Memory B cell (primary cell): ENCODE results near the gene LY6G6F.
A peak's percentile ranks its signal among the peaks of the same experiment; 100 is the strongest.

Experiments
- ATAC-seq: fragments of 150-1000 bp; cut with Tn5 transposase; 2 replicates; pipeline ENCODE4 v1.10.0; 2021; ENCODE audit warnings: low read depth, mild to moderate bottlenecking, moderate library complexity
- DNase-seq, 2 donors: peaks; one replicate each; pipeline ENCODE4 v3.0.0; 2022; ENCODE audit warnings: low spot score in 2 of 2
- H3K27ac Mint-ChIP-seq: one replicate; pipeline ENCODE4 v1.8.0; 2022; ENCODE audit warnings: mild to moderate bottlenecking, moderate library complexity, mixed read lengths
- H3K27me3 Mint-ChIP-seq: one replicate; pipeline ENCODE4 v1.8.0; 2022; ENCODE audit warnings: mixed read lengths
- H3K36me3 Mint-ChIP-seq: one replicate; pipeline ENCODE4 v1.8.0; 2022; ENCODE audit warnings: mild to moderate bottlenecking, mixed read lengths
- H3K4me1 Mint-ChIP-seq: one replicate; pipeline ENCODE4 v1.8.0; 2022; ENCODE audit warnings: mixed read lengths
- H3K4me3 Mint-ChIP-seq: one replicate; pipeline ENCODE4 v1.8.0; 2022; ENCODE audit warnings: mild to moderate bottlenecking, moderate library complexity, mixed read lengths
- H3K9me3 Mint-ChIP-seq: one replicate; pipeline ENCODE4 v1.8.0; 2022; ENCODE audit warnings: mixed read lengths

The LY6G6F gene

GRCh38 chr6:31740397-31741223 is 33.9 kb downstream of the LY6G6F start:
- Mint-ChIP-seq H3K4me1 (peaks cover 44% of the 10 kb centered on the region), H3K9me3 (no peaks in the 10 kb centered on the region), H3K27me3 (no peaks in the 10 kb centered on the region), H3K4me3 (peak overlapping the region; percentile 95), H3K36me3 (peaks cover 4% of the 10 kb centered on the region), H3K27ac (peak overlapping the region; percentile 97)
- DNase-seq (no peak), ATAC-seq (peak; percentile 1)

DNA sequence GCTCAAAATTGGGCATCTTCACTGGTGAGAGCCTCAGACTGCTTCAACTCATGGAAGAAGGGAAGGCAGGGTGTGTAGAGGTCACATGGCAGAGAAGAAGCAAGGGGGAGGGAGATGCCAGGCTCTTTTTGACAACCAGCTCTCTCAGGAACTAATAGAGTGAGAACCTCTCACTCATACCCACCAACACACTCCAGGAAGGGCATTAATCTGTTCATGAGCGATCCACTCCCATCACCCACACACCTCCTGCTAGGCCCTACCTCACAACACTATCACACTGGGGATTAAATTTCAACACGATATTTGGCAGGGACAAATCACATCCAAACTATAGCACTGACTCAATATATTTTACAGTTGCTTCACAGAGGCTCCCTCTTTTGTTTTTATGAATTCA is 35.1 kb downstream of the LY6G6F start:
- DNase-seq, result no peak
- H3K36me3 Mint-ChIP-seq, result peaks cover 2% of the 10 kb centered on the region
- H3K4me3 Mint-ChIP-seq, result peak overlapping the region; percentile 6
- peaks cover 40% of the 10 kb centered on the region for H3K4me1 Mint-ChIP-seq
- no peak for ATAC-seq
- no peaks in the 10 kb centered on the region for H3K9me3 Mint-ChIP-seq
- no peak overlapping the region for H3K27ac Mint-ChIP-seq
- no peaks in the 10 kb centered on the region for H3K27me3 Mint-ChIP-seq

GRCh38 chr6:31742894-31743293 is 36.2 kb downstream of the LY6G6F start:
- ATAC-seq, result no peak
- no peak overlapping the region for H3K4me3 Mint-ChIP-seq
- H3K27me3 Mint-ChIP-seq, result no peaks in the 10 kb centered on the region
- H3K27ac Mint-ChIP-seq, result peak overlapping the region; percentile 32
- peaks cover 5% of the 10 kb centered on the region for H3K36me3 Mint-ChIP-seq
- peaks cover 33% of the 10 kb centered on the region for H3K4me1 Mint-ChIP-seq
- DNase-seq, result no peak
- H3K9me3 Mint-ChIP-seq, result no peaks in the 10 kb centered on the region

- no peak for DNase-seq
- Mint-ChIP-seq H3K9me3 (no peaks in the 10 kb centered on the region), H3K4me3 (no peak overlapping the region), H3K27ac (no peak overlapping the region), H3K36me3 (peaks cover 5% of the 10 kb centered on the region), H3K27me3 (no peaks in the 10 kb centered on the region), H3K4me1 (peaks cover 19% of the 10 kb centered on the region)
- ATAC-seq, result no peak
Observed at GRCh38 chr6:31744422-31744821, 37.8 kb downstream of the LY6G6F start.

GRCh38 chr6:31749301-31750036 is 42.8 kb downstream of the LY6G6F start:
- H3K9me3 Mint-ChIP-seq, result no peaks in the 10 kb centered on the region
- DNase-seq (no peak), ATAC-seq (no peak)
- H3K4me3 Mint-ChIP-seq, result no peak overlapping the region
- peaks cover 5% of the 10 kb centered on the region for H3K4me1 Mint-ChIP-seq
- no peaks in the 10 kb centered on the region for H3K27me3 Mint-ChIP-seq
- no peak overlapping the region for H3K27ac Mint-ChIP-seq
- peaks cover 7% of the 10 kb centered on the region for H3K36me3 Mint-ChIP-seq

DNA sequence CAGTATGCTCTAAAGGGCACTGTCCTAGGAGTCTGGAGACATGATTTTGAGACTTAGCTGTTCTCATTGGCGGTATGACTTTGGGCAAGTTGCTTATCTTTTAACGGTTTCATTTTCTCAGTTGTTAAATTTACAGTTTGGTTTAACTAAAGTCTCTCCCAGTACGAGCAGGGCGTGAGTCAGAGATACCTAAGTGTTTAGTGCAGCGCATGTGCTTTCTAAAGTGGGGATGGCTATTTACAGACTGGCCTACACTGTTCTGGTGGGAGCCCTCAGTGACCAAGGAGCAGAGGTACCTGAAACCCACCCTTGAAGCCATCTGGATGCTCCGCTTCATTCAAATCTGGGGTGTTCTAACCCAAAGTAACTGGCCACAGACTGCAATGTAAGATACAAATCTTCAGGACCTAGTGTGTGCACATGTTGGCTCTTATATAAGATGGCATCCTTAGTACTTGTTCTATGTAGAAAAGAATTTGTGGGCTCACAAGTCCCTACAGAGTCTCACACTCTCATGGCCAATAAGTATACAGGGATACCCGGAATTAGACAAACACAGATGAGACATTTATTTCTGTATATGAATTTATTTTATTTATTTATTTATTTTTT is 43.9 kb downstream of the LY6G6F start:
- ATAC-seq (no peak), DNase-seq (no peak)
- Mint-ChIP-seq H3K27ac (no peak overlapping the region), H3K4me3 (no peak overlapping the region), H3K9me3 (no peaks in the 10 kb centered on the region), H3K4me1 (peaks cover 3% of the 10 kb centered on the region), H3K36me3 (peaks cover 5% of the 10 kb centered on the region), H3K27me3 (no peaks in the 10 kb centered on the region)

DNA sequence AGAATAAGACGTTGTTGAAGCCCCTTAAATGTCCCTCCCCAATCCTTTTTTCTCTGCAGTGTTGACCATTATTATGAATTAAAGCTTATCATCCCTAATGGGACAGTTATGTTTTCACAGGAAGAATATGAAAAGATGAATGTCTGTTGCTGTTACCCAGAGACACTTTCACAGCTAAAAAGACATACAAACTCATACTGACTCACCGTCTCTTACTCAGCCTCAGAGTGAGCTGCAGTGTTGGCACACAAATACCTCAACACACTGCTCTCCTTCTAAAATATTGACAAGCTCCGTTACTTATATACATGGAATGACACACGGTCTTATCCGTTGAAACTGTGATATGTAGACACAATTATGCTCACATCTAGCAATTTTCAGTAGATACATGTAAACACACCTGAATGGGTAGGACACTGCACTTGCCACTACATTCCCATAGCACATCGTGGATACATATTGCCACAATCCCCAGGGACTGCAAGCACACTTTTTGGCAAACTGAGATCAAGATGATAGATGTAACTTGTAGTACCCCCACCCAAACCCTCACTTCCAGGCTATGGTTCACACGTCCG is 46.2 kb downstream of the LY6G6F start:
- H3K4me3 Mint-ChIP-seq, result no peak overlapping the region
- H3K4me1 Mint-ChIP-seq, result no peaks in the 10 kb centered on the region
- DNase-seq (no peak), ATAC-seq (no peak)
- peaks cover 2% of the 10 kb centered on the region for H3K36me3 Mint-ChIP-seq
- H3K27ac Mint-ChIP-seq, result no peak overlapping the region
- no peaks in the 10 kb centered on the region for H3K9me3 Mint-ChIP-seq
- no peaks in the 10 kb centered on the region for H3K27me3 Mint-ChIP-seq

- Mint-ChIP-seq H3K27me3 (no peaks in the 10 kb centered on the region), H3K4me1 (no peaks in the 10 kb centered on the region), H3K27ac (no peak overlapping the region), H3K36me3 (peaks cover 16% of the 10 kb centered on the region), H3K9me3 (no peaks in the 10 kb centered on the region), H3K4me3 (no peak overlapping the region)
- DNase-seq, result no peak
- no peak for ATAC-seq
Observed at GRCh38 chr6:31758281-31758680, 51.6 kb downstream of the LY6G6F start.
